GM21423 (cell line): Measurements from ENCODE around the gene SFXN2.
"Not testable (repeated sequence)": the region's sequence is repeated elsewhere in the genome, so short reads cannot be mapped to it uniquely, and the experiment has no call there.

ENCODE experiments used
- ATAC-seq: cut with Tn5 transposase; IDR thresholded peaks from one replicate; pipeline ENCODE4 v1.9.1; 2021; ENCODE audit warnings: mild to moderate bottlenecking, moderate library complexity; ENCODE audit not compliant: unreplicated experiment

SFXN2 gene

GRCh38 chr10:102744374-102745051 is 30.1 kb downstream of the SFXN2 start:
- peak; percentile 2 for ATAC-seq

DNA sequence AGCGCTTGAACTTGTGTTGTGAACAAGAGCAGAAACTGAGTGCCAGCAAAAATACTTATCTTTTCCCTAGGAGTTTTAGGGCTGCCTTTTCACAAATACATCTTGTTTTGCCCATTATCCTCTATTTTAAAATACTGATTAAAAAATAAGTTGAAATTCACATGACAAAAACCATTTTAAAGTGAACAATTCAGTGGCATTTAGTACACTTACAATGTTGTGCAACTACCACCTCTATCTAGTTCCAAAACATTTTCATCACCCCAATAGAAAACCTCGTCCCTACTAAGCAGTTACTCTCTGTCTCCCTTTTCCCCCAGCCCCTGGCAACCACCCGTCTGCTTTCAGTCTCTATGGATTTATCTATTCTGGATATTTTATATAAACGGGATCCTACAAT is 30.7 kb downstream of the SFXN2 start:
- ATAC-seq, result no peak

- ATAC-seq, result no peak
Measured at GRCh38 chr10:102752266-102752930, 38.0 kb downstream of the SFXN2 start.

DNA sequence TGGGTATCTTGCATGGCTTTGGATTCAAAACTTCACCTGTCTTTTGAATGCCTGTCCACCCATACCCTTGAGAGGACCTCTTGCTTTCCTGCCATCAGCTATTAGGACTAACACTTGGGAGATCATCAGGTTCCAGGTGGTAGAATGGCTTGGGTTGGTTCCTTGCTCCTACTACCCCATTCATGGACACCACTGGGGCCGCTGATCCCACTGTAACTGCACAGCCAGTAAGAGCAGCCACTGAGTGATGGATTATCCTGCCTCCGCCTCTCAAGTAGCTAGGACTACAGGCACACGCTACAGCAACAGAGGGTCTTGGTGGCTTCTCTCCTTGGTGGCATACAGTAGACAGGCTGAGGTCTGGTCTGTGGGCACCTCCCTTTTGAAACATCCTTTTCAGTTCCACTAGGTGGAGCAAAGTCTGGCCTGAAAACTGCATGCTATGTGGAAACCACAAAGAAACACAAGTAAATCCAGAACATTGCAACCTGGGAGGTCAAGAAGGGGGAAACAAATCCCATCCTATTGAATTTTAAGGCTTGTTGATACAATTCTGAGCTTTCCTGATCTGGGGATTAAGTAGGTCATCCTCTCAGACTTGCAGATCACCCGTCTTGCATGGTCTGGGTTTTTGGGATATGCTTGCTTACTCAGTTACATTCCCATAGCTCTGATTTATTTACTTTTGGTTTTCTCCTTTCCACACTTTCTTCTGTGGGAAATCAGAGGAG is 38.7 kb downstream of the SFXN2 start:
- ATAC-seq, result no peak

DNA sequence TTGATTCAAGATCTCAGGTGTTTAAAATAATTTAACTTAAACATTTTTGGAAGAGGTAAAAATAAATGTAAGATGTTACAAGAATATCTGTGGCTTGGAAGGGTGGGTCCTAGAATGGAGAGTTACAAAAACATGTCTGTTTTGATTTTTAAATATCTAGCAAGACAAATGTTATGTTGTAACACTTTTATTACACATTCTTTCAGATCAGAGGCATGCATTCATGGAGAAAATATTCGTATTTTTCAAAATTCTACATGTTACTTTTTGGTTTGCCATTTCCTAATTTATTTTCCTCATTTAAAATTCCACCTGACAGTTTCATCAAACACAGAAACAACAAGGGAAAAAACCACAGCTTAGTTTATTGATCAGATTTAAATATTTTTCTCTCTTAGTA is 39.3 kb downstream of the SFXN2 start:
- no peak for ATAC-seq

DNA sequence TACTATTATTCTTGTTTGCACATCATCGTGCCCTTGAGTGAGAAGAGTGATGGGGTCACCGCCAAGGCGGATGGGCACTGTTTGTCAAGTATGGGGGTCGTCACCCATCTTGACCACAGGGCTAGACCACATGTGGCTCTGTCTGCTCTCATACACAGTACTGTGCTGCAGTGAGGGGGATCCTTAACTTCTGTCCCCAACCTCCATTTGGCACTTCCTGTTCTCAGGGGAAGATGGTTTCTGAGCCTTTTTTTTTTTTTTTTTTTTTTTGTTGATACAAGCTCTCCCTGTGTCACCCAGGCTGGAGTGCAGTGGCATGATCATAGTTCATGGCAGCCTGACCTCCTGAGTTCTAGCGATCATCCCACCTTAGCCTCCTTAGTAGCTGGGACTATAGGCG is 42.9 kb downstream of the SFXN2 start:
- no peak for ATAC-seq

DNA sequence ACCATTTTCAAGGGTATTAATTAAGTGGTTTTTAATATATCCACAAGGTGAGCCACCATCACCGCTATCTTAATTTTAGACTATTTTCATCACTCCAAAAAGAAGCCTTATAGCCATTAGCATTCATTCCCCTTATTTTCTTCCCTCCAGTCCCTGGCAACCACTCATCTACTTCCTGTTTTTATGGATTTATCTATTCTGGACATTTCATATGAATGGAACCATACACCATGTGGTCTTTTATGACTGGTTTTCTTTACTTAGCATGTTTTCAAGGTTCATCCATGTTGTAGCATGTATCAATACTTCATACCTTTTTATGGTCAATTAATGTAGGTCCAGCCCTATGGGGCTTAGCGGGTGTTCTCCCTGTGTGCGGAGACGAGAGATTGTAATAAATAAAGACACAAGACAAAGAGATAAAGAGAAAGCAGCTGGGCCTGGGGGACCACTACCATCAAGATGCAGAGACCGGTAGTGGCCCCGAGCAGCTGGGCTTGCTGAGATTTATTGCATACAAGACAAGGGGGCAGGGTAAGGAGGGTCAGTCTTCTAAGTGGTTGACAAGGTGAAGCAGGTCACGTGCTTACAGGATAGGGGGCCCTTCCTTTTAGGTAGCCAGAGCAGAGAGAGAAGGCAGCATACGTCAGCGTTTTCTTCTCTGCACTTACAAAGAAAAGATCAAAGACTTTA is 44.0 kb downstream of the SFXN2 start:
- no peak for ATAC-seq

DNA sequence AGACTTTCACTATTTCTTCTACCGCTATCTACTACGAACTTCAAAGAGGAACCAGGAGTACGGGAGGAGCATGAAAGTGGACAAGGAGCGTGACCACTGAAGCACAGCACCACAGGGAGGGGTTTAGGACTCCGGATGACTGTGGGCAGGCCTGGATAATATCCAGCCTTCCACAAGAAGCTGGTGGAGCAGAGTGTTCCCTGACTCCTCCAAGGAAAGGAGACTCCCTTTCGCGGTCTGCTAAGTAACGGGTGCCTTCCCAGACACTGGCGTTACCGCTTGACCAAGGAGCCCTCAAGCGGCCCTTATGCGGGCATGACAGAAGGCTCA is 44.5 kb downstream of the SFXN2 start:
- not testable (repeated sequence) for ATAC-seq

- ATAC-seq, result no peak
Measured at GRCh38 chr10:102759497-102760210, 45.2 kb downstream of the SFXN2 start.

DNA sequence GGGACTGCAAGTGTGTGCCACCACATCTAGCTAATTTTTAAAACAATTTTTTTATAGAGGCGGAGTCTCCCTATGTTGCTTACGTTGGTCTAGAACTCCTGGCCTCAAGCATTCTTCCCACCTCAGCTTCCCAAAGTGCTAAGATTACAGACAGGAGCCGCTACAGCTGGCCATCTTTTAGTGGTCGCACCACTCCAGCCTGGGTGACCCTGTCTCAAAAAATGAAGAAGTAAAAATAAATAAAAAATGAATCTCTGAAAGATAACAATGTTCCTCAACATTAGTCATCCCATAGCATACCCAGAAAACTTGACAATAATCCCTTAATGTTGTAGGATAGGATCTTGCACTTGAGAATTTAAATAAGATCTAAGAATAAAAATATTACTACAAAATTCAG is 47.5 kb downstream of the SFXN2 start:
- no peak for ATAC-seq

DNA sequence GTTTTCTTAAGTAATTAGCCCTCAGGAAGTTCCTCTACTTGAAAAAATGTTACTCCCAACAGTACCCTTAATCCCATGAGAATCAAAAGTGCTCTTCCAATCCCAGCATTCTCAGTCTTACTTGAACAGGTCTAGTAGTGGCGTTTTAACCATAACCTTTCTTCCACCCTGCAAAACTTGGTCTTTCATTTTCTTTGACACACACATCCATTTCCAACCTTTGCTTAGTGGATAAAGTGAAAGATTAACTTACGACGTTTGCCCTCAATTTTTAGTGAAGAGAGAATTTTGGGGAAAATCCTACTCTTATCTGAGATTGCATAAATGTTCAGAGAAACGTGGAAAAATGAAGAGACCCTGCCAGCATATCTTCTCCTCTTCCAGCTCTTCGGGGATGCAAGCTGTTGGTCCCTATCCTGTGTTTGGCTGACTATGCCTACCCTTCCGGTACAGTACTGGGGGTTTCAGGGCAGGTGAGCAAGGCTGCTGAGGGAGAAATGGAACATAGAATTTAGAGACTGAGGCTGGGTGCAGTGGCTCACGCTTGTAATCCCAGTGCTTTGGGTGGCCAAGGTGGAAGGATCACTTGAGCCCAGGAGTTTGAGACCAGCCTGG is 48.1 kb downstream of the SFXN2 start:
- no peak for ATAC-seq

GRCh38 chr10:102763037-102763607 is 48.7 kb downstream of the SFXN2 start:
- no peak for ATAC-seq

- ATAC-seq, result no peak
Measured at GRCh38 chr10:102764470-102765161, 50.2 kb downstream of the SFXN2 start.

GRCh38 chr10:102765336-102765735 is 50.9 kb downstream of the SFXN2 start:
- ATAC-seq, result no peak

- ATAC-seq, result no peak
Measured at GRCh38 chr10:102767428-102768160, 53.2 kb downstream of the SFXN2 start.

- ATAC-seq, result no peak
Measured at GRCh38 chr10:102769375-102770107, 55.1 kb downstream of the SFXN2 start.

GRCh38 chr10:102770108-102770482 is 55.7 kb downstream of the SFXN2 start:
- no peak for ATAC-seq

DNA sequence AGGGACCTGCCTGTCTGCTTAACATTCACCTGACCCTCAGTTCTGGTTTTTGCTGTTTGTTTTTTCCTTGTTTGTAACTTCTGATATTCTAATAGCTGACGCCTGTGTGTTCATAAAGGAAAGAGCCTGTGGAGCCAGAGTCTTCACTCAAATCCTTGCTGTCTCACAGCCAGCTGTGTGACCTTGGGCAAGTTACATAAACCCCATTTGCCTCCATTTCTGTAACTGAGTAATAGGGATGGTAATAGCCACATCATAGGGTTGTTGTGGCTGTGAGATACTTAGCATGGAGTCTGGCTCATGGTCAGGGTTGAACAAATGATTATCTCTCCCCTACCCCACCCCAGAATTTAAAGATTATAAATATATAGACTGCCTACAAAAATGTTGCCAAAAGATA is 56.4 kb downstream of the SFXN2 start:
- ATAC-seq, result no peak
